Activated B cell treated with CpG ODN at 0.5 μM for 24 hours (primary cell): Measurements from ENCODE around the gene RECK. TPM values are rescaled to one million over a fixed set of nuclear protein-coding genes. Genes with fewer than 3 reads are reported as not detected.
A peak's percentile ranks its signal among the peaks of the same experiment; 100 is the strongest.

Source experiments
- ATAC-seq: fragments of 200-7000 bp; cut with Tn5 transposase; one replicate; pipeline ENCODE4 v1.10.0; 2021; ENCODE audit warnings: low read depth, mild to moderate bottlenecking, moderate library complexity
- CTCF ChIA-PET: fragments of 350-600 bp; sonication (Branson Sonifier 250); formaldehyde crosslinking; loops from one replicate; lab custom pipeline; 2021; ENCODE audit warnings: antibody characterized with exemption; lab: Charles Lee
- POLR2A ChIA-PET: fragments of 350-600 bp; sonication (Branson Sonifier 250); formaldehyde crosslinking; loops from one replicate; lab custom pipeline; 2021; ENCODE audit warnings: antibody characterized with exemption; lab: Charles Lee
- DNase-seq: peaks from one replicate; pipeline ENCODE4 v3.0.0; 2022
- H3K27ac Mint-ChIP-seq: one replicate; pipeline ENCODE4 v1.8.0; 2020; ENCODE audit warnings: mixed read lengths
- H3K27me3 Mint-ChIP-seq: one replicate; pipeline ENCODE4 v1.8.0; 2021; ENCODE audit warnings: mixed read lengths
- H3K36me3 Mint-ChIP-seq: one replicate; pipeline ENCODE4 v1.8.0; 2021; ENCODE audit warnings: low read depth, mixed read lengths
- H3K4me1 Mint-ChIP-seq: one replicate; pipeline ENCODE4 v1.8.0; 2021; ENCODE audit warnings: mixed read lengths
- H3K4me3 Mint-ChIP-seq: one replicate; pipeline ENCODE4 v1.8.0; 2020; ENCODE audit warnings: mild to moderate bottlenecking, mixed read lengths
- H3K9me3 Mint-ChIP-seq: one replicate; pipeline ENCODE4 v1.8.0; 2020; ENCODE audit warnings: mixed read lengths
- CTCF ChIP-seq: fragments of 200-600 bp; IDR thresholded peaks from one replicate; pipeline ENCODE4 v1.8.0; 2022; ENCODE audit warnings: antibody characterized with exemption, mild to moderate bottlenecking
- intact Hi-C: fragments of 100-400 bp; cut with micrococcal nuclease; formaldehyde crosslinking; loops from one replicate; pipeline ENCODE4 v1.15.1; 2024
- total RNA-seq: library from RNA; stranded (reverse); gene quantifications from 2 replicates; pipeline ENCODE4 v1.2.3, GENCODE V29; 2022

RECK gene
- total RNA-seq, 1 donor from 2014 or later: 4.2 TPM

DNA sequence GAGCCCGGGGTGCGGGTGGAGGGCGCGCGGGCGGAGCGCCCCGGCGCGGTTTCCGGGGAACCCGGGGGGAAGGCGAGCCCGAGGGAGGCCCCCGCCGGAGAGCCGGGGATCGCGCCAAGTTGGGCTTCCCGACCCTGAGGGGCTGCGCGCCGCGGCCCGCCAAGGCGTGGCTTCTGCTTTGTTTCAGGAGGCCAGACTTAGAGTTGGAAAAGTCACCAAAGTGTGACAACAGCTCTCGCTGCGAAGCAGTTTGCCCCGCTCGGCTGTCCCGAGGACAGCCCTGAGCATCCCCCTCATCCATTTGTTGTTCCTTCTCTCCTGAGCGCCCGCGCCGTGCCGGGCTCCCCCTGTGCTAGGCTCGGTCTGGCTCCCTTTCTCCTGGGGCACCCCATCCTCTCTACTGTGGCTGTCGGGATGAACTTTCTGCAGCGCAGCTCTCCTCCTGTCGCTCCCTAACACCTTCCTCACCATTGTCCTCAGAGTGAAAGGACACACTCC, 100.2 kb downstream of the RECK start:
- peaks cover 6% of the 10 kb centered on the region for H3K36me3 Mint-ChIP-seq
- ChIA-PET POLR2A (interaction anchor here (0.6 to 4.6 kb wide), 8 partner anchors 8 to 321 kb away, joined by 3 to 33 read pairs (median 5); partner anchors contain the start of gene CLTA), CTCF (interaction anchor here (1.3 to 1.5 kb wide), 3 partner anchors 27 to 35 kb away, joined by 7 to 10 read pairs (median 8); no protein-coding TSS in a partner anchor)
- peak overlapping the region; percentile 88 for H3K27ac Mint-ChIP-seq
- H3K4me1 Mint-ChIP-seq: peaks cover 58% of the 10 kb centered on the region
- peak overlapping the region; percentile 87 for H3K4me3 Mint-ChIP-seq
- H3K27me3 Mint-ChIP-seq: no peaks in the 10 kb centered on the region
- H3K9me3 Mint-ChIP-seq: no peaks in the 10 kb centered on the region
- peak; percentile 16 for ATAC-seq
- no peak for DNase-seq
- intact Hi-C loops: loop anchor here (1.0 kb wide), 5 partner anchors 7 to 53 kb away; partner anchors contain the start of gene CLTA
- TF ChIP-seq CTCF: no peak

DNA sequence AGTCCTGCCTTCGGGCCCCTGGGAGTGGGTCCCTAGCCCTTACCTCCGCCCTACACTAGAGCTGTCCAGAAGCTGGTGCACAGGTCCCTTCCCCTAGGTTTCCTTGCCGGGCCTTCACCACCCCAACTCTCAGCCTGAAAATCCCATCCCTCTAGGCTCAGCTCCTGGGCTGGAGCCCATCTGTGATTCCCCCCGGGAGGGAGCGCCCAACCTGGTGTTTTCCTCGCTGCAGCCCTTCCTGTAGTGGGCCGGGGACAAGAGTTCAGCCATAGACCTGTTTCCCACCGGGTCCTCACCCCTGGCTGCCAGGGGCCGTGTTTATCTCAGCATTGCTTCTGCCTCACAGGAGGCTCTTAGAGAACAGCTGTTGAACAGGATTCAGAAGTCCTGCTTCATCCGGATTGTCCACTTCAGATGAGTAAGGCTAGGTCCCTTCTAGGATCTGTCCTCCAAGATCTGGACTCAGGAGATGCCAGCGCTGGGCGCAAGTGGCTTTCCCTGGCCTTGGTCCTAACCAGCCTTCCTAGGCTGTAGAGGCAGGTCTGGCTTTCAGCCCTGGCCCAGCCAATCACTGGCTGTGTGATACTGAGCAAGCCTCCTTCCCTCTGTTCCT, 100.8 kb downstream of the RECK start:
- intact Hi-C loops: loop anchor here (1.0 kb wide), 1 partner anchor 34 kb away; no protein-coding TSS in a partner anchor
- Mint-ChIP-seq H3K27me3 (no peaks in the 10 kb centered on the region), H3K36me3 (peaks cover 8% of the 10 kb centered on the region), H3K9me3 (no peaks in the 10 kb centered on the region), H3K4me3 (peak overlapping the region; percentile 87), H3K4me1 (peaks cover 64% of the 10 kb centered on the region), H3K27ac (peak overlapping the region; percentile 88)
- ATAC-seq (no peak), DNase-seq (no peak)
- CTCF ChIA-PET: interaction anchor here (1.3 to 1.5 kb wide), 3 partner anchors 27 to 36 kb away, joined by 7 to 10 read pairs (median 8); no protein-coding TSS in a partner anchor
- TF ChIP-seq CTCF: no peak
- POLR2A ChIA-PET: interaction anchor here (0.6 to 4.6 kb wide), 4 partner anchors 9 to 322 kb away, joined by 3 to 33 read pairs (median 6); partner anchors contain the start of gene CLTA

DNA sequence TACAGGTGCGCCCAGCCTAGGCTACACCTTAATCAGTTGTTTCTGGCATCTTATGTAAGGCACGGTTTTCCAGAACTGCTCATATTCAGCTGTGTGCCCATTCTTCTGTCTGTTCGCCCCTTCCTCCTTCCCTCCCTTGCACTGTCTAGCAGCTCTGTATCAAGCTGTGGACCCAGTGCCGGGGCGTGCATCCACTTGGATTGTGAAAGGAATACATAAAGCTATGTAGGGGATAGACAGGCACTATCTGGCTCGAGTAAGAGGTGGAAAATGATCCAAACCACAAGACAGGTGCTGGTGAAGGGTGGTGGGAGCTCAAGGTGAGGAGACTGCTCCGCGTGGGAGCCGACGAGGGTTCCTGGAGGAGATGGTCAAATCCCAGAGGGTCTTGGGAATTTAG, 101.8 kb downstream of the RECK start:
- no peaks in the 10 kb centered on the region for H3K9me3 Mint-ChIP-seq
- peak overlapping the region; percentile 33 for H3K4me3 Mint-ChIP-seq
- DNase-seq (no peak), ATAC-seq (no peak)
- TF ChIP-seq CTCF: no peak
- peak overlapping the region; percentile 30 for H3K27ac Mint-ChIP-seq
- peaks cover 8% of the 10 kb centered on the region for H3K36me3 Mint-ChIP-seq
- ChIA-PET CTCF (interaction anchor here (0.6 to 0.9 kb wide), 2 partner anchors 35 to 110 kb away, joined by 3 read pairs; no protein-coding TSS in a partner anchor), POLR2A (interaction anchor here (0.7 to 4.6 kb wide), 3 partner anchors 12 to 337 kb away, joined by 4 to 33 read pairs (median 5); partner anchors contain the start of gene CLTA)
- H3K4me1 Mint-ChIP-seq: peaks cover 74% of the 10 kb centered on the region
- H3K27me3 Mint-ChIP-seq: no peaks in the 10 kb centered on the region
- intact Hi-C loops: no loop called here

DNA sequence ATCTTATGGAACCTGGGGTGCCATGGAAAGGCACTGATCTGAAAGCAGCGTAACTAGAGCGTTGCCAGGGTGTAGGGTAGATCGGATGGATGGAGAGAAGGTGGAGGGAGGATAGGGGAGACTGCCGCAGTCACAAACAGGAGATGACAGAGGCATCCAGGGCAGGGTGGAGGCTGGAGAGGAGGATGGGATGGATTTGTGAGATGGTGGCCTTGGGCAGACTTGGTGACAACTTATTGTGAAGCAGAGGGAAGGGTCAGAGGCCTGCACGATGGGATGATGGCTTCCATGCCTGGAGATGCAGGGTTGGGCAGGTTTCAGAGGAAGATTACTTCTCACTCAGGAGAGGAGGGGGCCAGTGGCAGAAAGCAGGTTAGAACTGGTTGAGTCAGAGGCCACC, 102.2 kb downstream of the RECK start:
- no peak for ATAC-seq
- intact Hi-C loops: no loop called here
- CTCF ChIA-PET: interaction anchor here (0.6 to 0.9 kb wide), 2 partner anchors 35 to 109 kb away, joined by 3 read pairs; no protein-coding TSS in a partner anchor
- peaks cover 8% of the 10 kb centered on the region for H3K36me3 Mint-ChIP-seq
- no peak for DNase-seq
- no peaks in the 10 kb centered on the region for H3K27me3 Mint-ChIP-seq
- peaks cover 78% of the 10 kb centered on the region for H3K4me1 Mint-ChIP-seq
- no peaks in the 10 kb centered on the region for H3K9me3 Mint-ChIP-seq
- no peak for TF ChIP-seq CTCF
- H3K4me3 Mint-ChIP-seq: no peak overlapping the region
- POLR2A ChIA-PET: interaction anchor here (0.9 to 4.6 kb wide), 2 partner anchors 12 to 52 kb away, joined by 4 to 33 read pairs; partner anchors contain the start of gene CLTA
- peak overlapping the region; percentile 30 for H3K27ac Mint-ChIP-seq
